ENCODE data around the gene TGFBR2. TPM values are rescaled to one million over a fixed set of nuclear protein-coding genes. Genes with fewer than 3 reads are reported as not detected.

Gene TGFBR2
- total and polyA plus RNA-seq, 2 experiments from 2014 or later: 4.7 to 13.0 TPM

DNA sequence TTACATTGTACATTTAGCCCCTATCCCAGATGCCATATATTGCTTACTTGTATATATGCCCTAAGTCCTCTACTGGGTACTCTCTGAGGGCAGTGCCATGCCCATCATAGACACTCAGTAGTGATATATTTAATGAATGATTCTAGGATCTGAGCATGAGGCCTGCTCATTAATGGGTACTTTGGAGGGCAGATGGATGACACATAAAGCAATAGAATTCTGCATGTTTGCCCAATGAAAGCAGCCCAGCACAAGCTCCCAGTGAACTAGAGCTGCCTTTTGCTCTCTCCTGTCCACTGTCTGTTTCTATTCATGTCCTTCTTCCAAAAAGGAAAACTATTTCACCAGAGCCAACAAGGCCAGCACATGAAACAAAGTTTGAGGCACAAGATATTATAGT is 63.9 kb downstream of the TGFBR2 start:
- TF ChIP-seq EZH2phosphoT487 (IDR thresholded peaks at IDR 0.05; ENCODE audit: unreplicated experiment): no peak
- TF ChIP-seq, protein P1, sequence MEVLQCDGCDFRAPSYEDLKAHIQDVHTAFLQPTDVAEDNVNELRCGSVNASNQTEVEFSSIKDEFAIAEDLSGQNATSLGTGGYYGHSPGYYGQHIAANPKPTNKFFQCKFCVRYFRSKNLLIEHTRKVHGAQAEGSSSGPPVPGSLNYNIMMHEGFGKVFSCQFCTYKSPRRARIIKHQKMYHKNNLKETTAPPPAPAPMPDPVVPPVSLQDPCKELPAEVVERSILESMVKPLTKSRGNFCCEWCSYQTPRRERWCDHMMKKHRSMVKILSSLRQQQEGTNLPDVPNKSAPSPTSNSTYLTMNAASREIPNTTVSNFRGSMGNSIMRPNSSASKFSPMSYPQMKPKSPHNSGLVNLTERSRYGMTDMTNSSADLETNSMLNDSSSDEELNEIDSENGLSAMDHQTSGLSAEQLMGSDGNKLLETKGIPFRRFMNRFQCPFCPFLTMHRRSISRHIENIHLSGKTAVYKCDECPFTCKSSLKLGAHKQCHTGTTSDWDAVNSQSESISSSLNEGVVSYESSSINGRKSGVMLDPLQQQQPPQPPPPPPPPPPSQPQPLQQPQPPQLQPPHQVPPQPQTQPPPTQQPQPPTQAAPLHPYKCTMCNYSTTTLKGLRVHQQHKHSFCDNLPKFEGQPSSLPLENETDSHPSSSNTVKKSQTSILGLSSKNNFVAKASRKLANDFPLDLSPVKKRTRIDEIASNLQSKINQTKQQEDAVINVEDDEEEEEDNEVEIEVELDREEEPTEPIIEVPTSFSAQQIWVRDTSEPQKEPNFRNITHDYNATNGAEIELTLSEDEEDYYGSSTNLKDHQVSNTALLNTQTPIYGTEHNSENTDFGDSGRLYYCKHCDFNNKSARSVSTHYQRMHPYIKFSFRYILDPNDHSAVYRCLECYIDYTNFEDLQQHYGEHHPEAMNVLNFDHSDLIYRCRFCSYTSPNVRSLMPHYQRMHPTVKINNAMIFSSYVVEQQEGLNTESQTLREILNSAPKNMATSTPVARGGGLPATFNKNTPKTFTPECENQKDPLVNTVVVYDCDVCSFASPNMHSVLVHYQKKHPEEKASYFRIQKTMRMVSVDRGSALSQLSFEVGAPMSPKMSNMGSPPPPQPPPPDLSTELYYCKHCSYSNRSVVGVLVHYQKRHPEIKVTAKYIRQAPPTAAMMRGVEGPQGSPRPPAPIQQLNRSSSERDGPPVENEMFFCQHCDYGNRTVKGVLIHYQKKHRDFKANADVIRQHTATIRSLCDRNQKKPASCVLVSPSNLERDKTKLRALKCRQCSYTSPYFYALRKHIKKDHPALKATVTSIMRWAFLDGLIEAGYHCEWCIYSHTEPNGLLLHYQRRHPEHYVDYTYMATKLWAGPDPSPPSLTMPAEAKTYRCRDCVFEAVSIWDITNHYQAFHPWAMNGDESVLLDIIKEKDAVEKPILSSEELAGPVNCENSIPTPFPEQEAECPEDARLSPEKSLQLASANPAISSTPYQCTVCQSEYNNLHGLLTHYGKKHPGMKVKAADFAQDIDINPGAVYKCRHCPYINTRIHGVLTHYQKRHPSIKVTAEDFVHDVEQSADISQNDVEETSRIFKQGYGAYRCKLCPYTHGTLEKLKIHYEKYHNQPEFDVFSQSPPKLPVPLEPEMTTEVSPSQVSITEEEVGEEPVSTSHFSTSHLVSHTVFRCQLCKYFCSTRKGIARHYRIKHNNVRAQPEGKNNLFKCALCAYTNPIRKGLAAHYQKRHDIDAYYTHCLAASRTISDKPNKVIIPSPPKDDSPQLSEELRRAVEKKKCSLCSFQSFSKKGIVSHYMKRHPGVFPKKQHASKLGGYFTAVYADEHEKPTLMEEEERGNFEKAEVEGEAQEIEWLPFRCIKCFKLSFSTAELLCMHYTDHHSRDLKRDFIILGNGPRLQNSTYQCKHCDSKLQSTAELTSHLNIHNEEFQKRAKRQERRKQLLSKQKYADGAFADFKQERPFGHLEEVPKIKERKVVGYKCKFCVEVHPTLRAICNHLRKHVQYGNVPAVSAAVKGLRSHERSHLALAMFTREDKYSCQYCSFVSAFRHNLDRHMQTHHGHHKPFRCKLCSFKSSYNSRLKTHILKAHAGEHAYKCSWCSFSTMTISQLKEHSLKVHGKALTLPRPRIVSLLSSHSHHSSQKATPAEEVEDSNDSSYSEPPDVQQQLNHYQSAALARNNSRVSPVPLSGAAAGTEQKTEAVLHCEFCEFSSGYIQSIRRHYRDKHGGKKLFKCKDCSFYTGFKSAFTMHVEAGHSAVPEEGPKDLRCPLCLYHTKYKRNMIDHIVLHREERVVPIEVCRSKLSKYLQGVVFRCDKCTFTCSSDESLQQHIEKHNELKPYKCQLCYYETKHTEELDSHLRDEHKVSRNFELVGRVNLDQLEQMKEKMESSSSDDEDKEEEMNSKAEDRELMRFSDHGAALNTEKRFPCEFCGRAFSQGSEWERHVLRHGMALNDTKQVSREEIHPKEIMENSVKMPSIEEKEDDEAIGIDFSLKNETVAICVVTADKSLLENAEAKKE (CRISPR knock-in tag; IDR thresholded peaks at IDR 0.05): no peak
- no peak for TF ChIP-seq POLR2AphosphoS5 (IDR thresholded peaks at IDR 0.05; ENCODE audit: low read depth)
- no peak for TF ChIP-seq CREB1 (CRISPR knock-in tag; IDR thresholded peaks at IDR 0.05; ENCODE audit: low read depth)
- TF ChIP-seq ZNF114 (CRISPR knock-in tag; IDR thresholded peaks at IDR 0.05): no peak
- TF ChIP-seq ZNF331 (CRISPR knock-in tag; IDR thresholded peaks at IDR 0.05; ENCODE audit: low read depth): no peak
- TF ChIP-seq, protein P2, sequence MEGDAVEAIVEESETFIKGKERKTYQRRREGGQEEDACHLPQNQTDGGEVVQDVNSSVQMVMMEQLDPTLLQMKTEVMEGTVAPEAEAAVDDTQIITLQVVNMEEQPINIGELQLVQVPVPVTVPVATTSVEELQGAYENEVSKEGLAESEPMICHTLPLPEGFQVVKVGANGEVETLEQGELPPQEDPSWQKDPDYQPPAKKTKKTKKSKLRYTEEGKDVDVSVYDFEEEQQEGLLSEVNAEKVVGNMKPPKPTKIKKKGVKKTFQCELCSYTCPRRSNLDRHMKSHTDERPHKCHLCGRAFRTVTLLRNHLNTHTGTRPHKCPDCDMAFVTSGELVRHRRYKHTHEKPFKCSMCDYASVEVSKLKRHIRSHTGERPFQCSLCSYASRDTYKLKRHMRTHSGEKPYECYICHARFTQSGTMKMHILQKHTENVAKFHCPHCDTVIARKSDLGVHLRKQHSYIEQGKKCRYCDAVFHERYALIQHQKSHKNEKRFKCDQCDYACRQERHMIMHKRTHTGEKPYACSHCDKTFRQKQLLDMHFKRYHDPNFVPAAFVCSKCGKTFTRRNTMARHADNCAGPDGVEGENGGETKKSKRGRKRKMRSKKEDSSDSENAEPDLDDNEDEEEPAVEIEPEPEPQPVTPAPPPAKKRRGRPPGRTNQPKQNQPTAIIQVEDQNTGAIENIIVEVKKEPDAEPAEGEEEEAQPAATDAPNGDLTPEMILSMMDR (conservative IDR thresholded peaks at IDR 0.05; ENCODE audit: low read depth in 2 of 2): no peak
- no peak for TF ChIP-seq NANOG (IDR thresholded peaks at IDR 0.05; ENCODE audit: borderline replicate concordance)
- TF ChIP-seq JUNB (IDR thresholded peaks at IDR 0.05; ENCODE audit: unreplicated experiment): no peak
- TF ChIP-seq, protein P3, sequence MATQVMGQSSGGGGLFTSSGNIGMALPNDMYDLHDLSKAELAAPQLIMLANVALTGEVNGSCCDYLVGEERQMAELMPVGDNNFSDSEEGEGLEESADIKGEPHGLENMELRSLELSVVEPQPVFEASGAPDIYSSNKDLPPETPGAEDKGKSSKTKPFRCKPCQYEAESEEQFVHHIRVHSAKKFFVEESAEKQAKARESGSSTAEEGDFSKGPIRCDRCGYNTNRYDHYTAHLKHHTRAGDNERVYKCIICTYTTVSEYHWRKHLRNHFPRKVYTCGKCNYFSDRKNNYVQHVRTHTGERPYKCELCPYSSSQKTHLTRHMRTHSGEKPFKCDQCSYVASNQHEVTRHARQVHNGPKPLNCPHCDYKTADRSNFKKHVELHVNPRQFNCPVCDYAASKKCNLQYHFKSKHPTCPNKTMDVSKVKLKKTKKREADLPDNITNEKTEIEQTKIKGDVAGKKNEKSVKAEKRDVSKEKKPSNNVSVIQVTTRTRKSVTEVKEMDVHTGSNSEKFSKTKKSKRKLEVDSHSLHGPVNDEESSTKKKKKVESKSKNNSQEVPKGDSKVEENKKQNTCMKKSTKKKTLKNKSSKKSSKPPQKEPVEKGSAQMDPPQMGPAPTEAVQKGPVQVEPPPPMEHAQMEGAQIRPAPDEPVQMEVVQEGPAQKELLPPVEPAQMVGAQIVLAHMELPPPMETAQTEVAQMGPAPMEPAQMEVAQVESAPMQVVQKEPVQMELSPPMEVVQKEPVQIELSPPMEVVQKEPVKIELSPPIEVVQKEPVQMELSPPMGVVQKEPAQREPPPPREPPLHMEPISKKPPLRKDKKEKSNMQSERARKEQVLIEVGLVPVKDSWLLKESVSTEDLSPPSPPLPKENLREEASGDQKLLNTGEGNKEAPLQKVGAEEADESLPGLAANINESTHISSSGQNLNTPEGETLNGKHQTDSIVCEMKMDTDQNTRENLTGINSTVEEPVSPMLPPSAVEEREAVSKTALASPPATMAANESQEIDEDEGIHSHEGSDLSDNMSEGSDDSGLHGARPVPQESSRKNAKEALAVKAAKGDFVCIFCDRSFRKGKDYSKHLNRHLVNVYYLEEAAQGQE (IDR thresholded peaks at IDR 0.05; ENCODE audit: unreplicated experiment): no peak
- TF ChIP-seq STAT1 (IDR thresholded peaks at IDR 0.05; ENCODE audit: unreplicated experiment): no peak
- TF ChIP-seq EZH2 (IDR thresholded peaks at IDR 0.05; ENCODE audit: low read depth, unreplicated experiment): no peak
- TF ChIP-seq, protein P4, sequence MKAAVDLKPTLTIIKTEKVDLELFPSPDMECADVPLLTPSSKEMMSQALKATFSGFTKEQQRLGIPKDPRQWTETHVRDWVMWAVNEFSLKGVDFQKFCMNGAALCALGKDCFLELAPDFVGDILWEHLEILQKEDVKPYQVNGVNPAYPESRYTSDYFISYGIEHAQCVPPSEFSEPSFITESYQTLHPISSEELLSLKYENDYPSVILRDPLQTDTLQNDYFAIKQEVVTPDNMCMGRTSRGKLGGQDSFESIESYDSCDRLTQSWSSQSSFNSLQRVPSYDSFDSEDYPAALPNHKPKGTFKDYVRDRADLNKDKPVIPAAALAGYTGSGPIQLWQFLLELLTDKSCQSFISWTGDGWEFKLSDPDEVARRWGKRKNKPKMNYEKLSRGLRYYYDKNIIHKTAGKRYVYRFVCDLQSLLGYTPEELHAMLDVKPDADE (IDR thresholded peaks at IDR 0.05): no peak
- no peaks in the 10 kb centered on the region for H3K27me3 ChIP-seq (ENCODE audit: insufficient read depth)
- H2AFZ ChIP-seq: no peak overlapping the region
- Mint-ChIP-seq H3K9me3 (no peaks in the 10 kb centered on the region), H3K36me3 (ENCODE audit: low read depth) (peaks cover 52% of the 10 kb centered on the region), H3K27ac (no peak overlapping the region), H3K27me3 (ENCODE audit: insufficient read depth, low read depth, poor library complexity) (no peaks in the 10 kb centered on the region), H3K4me1 (peaks cover 25% of the 10 kb centered on the region), H3K4me3 (no peak overlapping the region)
- H3F3A ChIP-seq (replicated peaks; ENCODE audit: low read depth): no peaks in the 10 kb centered on the region
- ATAC-seq: no peak
- H3K9me2 ChIP-seq (ENCODE audit: insufficient read depth): no peaks in the 10 kb centered on the region
- no peak overlapping the region for H3K4me2 ChIP-seq
- no peak overlapping the region for H3K27ac ChIP-seq (ENCODE audit: low read depth)
- H3K79me2 ChIP-seq (replicated peaks; ENCODE audit: insufficient read depth): 0 out of 2 replicates have a peak, but pooled peaks cover 5% of the 10 kb centered on the region
- H3K4me1 ChIP-seq (ENCODE audit: insufficient read depth): peaks cover 25% of the 10 kb centered on the region
- H4K20me1 ChIP-seq (replicated peaks; ENCODE audit: insufficient read depth): no peaks in the 10 kb centered on the region
- DNase-seq (ENCODE audit: low spot score): no peak
- H3K4me3 ChIP-seq: no peak overlapping the region
- H3K36me3 ChIP-seq (ENCODE audit: insufficient read depth): peaks cover 17% of the 10 kb centered on the region

Data from GM23338 (cell line).